Mesendoderm (in vitro differentiated cells): ENCODE data around the gene TBC1D16.

ENCODE experiments used
- DNase-seq: peaks from one replicate; pipeline ENCODE4 v3.0.0; 2013
- H2AK5ac ChIP-seq: 2 replicates; pipeline ENCODE4 v1.6.1; 2013; ENCODE audit warnings: low read length, inconsistent platforms
- H2BK120ac ChIP-seq: 2 replicates; pipeline ENCODE4 v1.6.1; 2013; ENCODE audit warnings: low read depth, mild to moderate bottlenecking, low read length, moderate library complexity, mixed read lengths
- H2BK15ac ChIP-seq: replicated peaks from 2 replicates; pipeline ENCODE4 v1.6.1; 2013; ENCODE audit warnings: low read depth, mild to moderate bottlenecking, moderate library complexity
- H2BK5ac ChIP-seq: 2 replicates; pipeline ENCODE4 v1.6.1; 2013; ENCODE audit warnings: low read length, inconsistent platforms
- H3K18ac ChIP-seq: 2 replicates; pipeline ENCODE4 v1.6.1; 2013; ENCODE audit warnings: mild to moderate bottlenecking, low read length, mixed read lengths
- H3K23ac ChIP-seq: one replicate; pipeline ENCODE4 v1.6.1; 2013; ENCODE audit warnings: low read length
- H3K27ac ChIP-seq: 2 replicates; pipeline ENCODE4 v1.5.1; 2013; ENCODE audit warnings: low read depth, mild to moderate bottlenecking, inconsistent platforms, low read length, moderate library complexity
- H3K27me3 ChIP-seq: 2 replicates; pipeline ENCODE4 v1.6.1; 2013; ENCODE audit warnings: low read length, control low read depth, mild to moderate bottlenecking, inconsistent platforms; ENCODE audit not compliant: insufficient read depth, poor library complexity
- H3K36me3 ChIP-seq: 2 replicates; pipeline ENCODE4 v1.6.1; 2013; ENCODE audit warnings: low read length, inconsistent platforms; ENCODE audit not compliant: control insufficient read depth, insufficient read depth
- H3K4ac ChIP-seq: one replicate; pipeline ENCODE4 v1.6.1; 2013; ENCODE audit warnings: low read depth, mild to moderate bottlenecking, low read length, moderate library complexity
- H3K4me1 ChIP-seq: 2 replicates; pipeline ENCODE4 v1.6.1; 2013; ENCODE audit warnings: low read depth, low read length, inconsistent platforms; ENCODE audit not compliant: control insufficient read depth
- H3K4me2 ChIP-seq: 2 replicates; pipeline ENCODE4 v1.6.1; 2013; ENCODE audit warnings: low read length
- H3K4me3 ChIP-seq: 2 replicates; pipeline ENCODE4 v1.5.1; 2013; ENCODE audit warnings: mild to moderate bottlenecking, low read length
- H3K56ac ChIP-seq: one replicate; pipeline ENCODE4 v1.6.1; 2013; ENCODE audit warnings: low read length
- H3K79me1 ChIP-seq: 2 replicates; pipeline ENCODE4 v1.6.1; 2013; ENCODE audit warnings: low read length, inconsistent platforms
- H3K79me2 ChIP-seq: 2 replicates; pipeline ENCODE4 v1.6.1; 2013; ENCODE audit warnings: mild to moderate bottlenecking, low read length; ENCODE audit not compliant: control insufficient read depth, insufficient read depth
- H3K9ac ChIP-seq: 2 replicates; pipeline ENCODE4 v1.6.1; 2013; ENCODE audit warnings: low read length, inconsistent platforms
- H4K5ac ChIP-seq: one replicate; pipeline ENCODE4 v1.6.1; 2013; ENCODE audit warnings: low read length
- H4K8ac ChIP-seq: one replicate; pipeline ENCODE4 v1.6.1; 2013; ENCODE audit warnings: low read depth, mild to moderate bottlenecking, control low read depth, low read length, moderate library complexity
- WGBS: extraction: QIAGEN DNeasy Blood & Tissue Kit; methylation state at CpG from one replicate; pipeline ENCODE4 v1.1.7; 2013; ENCODE audit warnings: low lambda C conversion rate, missing lambda C conversion rate; ENCODE audit not compliant: insufficient coverage; ENCODE audit errors: extremely low coverage; 5-methylcytosine and 5-hydroxymethylcytosine counted together

Gene TBC1D16

DNA sequence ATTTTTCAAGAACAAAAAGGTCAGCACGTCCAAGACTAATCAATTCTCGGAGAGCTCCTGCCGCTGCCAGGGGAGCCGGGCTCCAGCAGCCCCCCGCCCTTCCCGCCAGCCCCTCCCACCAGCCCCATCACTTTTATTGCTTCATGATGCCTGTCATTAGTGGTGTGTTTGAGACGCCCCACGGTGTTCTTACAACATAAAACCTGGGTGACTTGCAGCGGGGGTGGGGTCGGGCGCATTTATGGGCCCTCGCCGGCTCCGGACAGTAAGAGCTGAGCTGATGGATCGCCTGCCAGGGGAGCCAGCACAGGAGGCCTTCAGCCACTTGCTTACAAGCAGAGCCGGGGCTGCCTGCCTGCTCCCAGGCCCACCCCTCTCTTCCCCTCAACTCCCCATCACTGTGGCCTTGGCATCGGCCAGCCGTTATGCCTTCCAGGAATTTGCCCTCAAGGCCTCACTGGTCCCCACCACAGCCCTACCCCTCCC, 113.5 kb downstream of the TBC1D16 start:
- Histone ChIP-seq H3K79me2 (no peaks in the 10 kb centered on the region), H3K18ac (no peak overlapping the region), H4K8ac (no peak overlapping the region), H4K5ac (no peak overlapping the region), H3K56ac (no peak overlapping the region), H3K4me1 (peaks cover 3% of the 10 kb centered on the region), H3K36me3 (no peaks in the 10 kb centered on the region), H3K4me3 (no peak overlapping the region), H3K27me3 (no peaks in the 10 kb centered on the region), H3K4ac (no peak overlapping the region), H3K27ac (no peak overlapping the region), H2BK120ac (no peak overlapping the region), H3K4me2 (no peak overlapping the region), H3K9ac (no peak overlapping the region), H2BK15ac (no peak overlapping the region), H3K23ac (no peak overlapping the region), H2AK5ac (no peak overlapping the region), H3K79me1 (no peaks in the 10 kb centered on the region), H2BK5ac (no peak overlapping the region)
- DNase-seq = no peak
- WGBS = no CpG with 5 or more reads among the region's 18 CpGs

DNA sequence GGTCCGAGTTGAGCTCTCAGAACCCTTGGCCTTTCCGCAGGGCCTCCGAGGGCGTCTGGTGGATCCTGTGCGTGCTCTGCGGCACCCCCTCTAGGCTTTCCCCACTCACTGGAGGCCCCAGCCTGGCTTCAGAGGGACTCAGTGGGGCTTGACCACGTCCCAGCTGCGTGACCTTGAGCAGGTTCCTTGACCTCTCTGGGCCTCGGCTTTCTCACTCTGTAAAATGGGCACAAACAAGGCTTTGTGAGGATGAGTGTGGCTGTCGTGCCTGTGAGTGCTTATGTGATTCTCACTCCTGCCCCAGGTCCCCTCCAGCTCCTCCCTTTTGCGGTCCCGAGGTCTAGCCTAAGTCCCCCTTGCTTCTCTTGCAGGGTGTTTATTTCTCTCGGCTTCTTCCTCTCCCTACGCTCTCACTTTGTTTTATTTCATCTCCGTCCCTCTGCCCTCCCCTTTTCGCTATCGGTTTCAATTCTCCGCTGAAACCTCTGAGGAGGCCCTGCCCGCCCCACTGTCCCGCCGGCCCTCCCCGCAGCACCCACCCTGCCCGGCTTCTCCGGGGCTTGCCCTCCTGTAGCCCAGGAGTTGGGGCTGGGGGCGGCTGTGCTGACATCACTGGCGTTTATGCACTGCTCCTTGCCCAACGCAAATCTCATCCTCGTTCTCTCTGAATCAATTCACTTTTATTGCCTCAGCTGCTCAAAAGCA, 114.1 kb downstream of the TBC1D16 start:
- no peak overlapping the region for H3K56ac ChIP-seq
- H2AK5ac ChIP-seq = no peak overlapping the region
- no peak overlapping the region for H3K9ac ChIP-seq
- no peaks in the 10 kb centered on the region for H3K79me2 ChIP-seq
- no peak overlapping the region for H3K23ac ChIP-seq
- no peak overlapping the region for H3K4me2 ChIP-seq
- H3K4me1 ChIP-seq = peaks cover 3% of the 10 kb centered on the region
- H3K27ac ChIP-seq = no peak overlapping the region
- DNase-seq = no peak
- no CpG with 5 or more reads among the region's 28 CpGs for WGBS
- H4K8ac ChIP-seq = no peak overlapping the region
- H2BK120ac ChIP-seq = no peak overlapping the region
- H2BK5ac ChIP-seq = no peak overlapping the region
- no peaks in the 10 kb centered on the region for H3K79me1 ChIP-seq
- H3K36me3 ChIP-seq = no peaks in the 10 kb centered on the region
- H3K18ac ChIP-seq = no peak overlapping the region
- no peak overlapping the region for H2BK15ac ChIP-seq
- no peak overlapping the region for H4K5ac ChIP-seq
- H3K4me3 ChIP-seq = no peak overlapping the region
- H3K27me3 ChIP-seq = no peaks in the 10 kb centered on the region
- no peak overlapping the region for H3K4ac ChIP-seq

DNA sequence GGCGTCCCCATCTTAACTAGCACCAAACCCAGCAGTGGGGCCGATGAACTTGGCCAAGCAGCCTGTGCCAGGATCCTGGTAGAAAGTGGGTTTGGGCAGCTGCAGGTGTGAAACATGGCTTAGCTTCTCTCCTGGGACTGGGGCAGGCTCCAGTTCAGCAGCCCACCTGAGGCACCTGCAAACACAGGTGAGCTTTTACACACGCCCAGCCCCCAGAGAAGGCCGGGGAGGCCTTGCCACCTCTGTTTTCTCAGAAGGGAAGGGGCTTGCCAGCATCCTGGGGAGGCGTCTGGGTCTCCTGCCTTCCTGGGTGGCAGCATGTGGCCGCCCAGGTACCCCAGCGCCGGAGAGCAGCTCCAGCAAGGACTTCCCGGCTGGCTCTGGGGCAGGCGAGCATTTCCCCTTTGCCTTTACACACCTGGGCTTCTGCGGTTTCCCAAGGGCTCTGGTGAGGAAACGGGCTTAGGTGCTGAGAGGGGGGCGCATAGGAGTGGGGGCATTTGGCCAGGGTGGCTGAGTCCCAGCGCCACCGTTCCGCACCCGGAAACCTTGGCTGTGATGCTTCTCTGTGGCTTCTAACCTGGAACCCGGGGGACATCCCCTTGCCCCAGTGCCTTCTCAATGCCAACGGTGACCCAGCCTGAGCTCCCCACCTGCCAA, 114.8 kb downstream of the TBC1D16 start:
- Histone ChIP-seq H3K4me1 (peaks cover 3% of the 10 kb centered on the region), H3K79me2 (no peaks in the 10 kb centered on the region)

DNA sequence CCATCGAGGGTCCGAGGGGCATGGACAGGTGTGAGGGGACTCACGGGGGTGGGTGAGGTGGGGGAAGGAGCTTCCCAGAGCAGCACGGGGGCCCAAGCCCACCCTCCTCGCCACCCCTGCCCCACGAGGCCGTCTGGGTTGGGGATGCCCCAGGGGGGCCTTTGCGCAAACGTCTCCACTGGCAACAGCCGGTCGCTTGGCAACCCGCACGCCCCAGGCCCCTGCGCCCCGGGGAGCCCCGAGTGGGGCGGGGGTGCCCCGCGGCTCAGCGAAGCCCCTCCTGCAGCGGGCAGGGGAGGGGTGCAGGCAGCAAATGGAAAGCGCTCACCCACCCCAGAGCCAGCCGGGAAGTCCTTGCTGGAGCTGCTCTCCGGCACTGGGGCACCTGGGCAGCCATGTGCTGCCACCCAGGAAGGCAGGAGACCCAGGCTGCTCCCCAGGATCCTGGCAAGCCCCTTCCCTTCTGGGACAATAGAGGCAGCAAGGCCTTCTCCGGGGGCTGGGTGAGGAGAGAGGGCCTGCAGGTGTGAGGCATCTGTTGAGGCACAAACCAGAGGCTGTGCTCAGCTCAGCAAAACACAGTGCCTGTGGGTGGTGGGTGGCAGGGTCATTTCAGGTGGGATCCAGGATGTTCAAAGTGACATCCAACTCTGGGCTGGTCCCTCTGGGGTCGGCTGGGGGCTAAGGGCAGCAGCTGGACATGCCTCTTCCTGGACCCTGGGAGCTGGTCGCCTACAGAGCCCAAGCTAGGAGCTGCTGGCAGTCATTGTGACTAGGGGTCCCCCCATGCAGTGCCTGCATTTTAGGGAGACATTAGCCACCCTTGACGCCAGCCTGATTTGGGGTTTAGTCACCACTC, 115.6 kb downstream of the TBC1D16 start:
- WGBS = no CpG with 5 or more reads among the region's 28 CpGs
- peaks cover 3% of the 10 kb centered on the region for H3K4me1 ChIP-seq

More for the DNA sequence above, 114.8 kb downstream of the TBC1D16 start:
- Histone ChIP-seq H2BK15ac (no peak overlapping the region), H2AK5ac (no peak overlapping the region), H3K9ac (no peak overlapping the region), H3K56ac (no peak overlapping the region), H3K23ac (no peak overlapping the region), H3K79me1 (no peaks in the 10 kb centered on the region), H4K5ac (no peak overlapping the region), H2BK5ac (no peak overlapping the region), H3K4ac (no peak overlapping the region), H3K4me2 (no peak overlapping the region), H3K27ac (no peak overlapping the region), H3K18ac (no peak overlapping the region), H3K36me3 (no peaks in the 10 kb centered on the region), H3K27me3 (no peaks in the 10 kb centered on the region), H3K4me3 (no peak overlapping the region), H2BK120ac (no peak overlapping the region), H4K8ac (no peak overlapping the region)
- no peak for DNase-seq
- WGBS = no CpG with 5 or more reads among the region's 19 CpGs

DNA sequence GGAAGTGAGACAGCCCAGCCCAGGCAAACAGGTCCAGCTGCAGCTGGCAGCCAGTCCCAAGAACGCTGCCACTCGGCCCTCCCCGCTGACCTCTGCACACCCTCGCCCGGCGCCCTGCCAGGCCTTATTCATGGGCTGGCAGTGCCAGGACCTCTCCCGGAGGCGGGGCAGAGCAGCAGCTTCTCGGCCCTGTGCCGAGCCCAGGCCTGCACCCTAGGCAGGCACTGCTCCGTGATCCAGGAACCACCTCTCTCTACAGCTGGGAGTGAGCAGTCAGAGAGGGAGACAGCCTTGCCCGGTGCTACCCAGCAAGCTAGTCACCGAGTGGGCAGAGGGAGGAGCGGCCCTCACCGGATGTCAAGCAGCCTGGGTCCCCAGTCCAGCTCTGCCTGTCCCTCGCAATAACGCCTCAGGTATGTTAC, 116.5 kb downstream of the TBC1D16 start:
- Histone ChIP-seq H3K23ac (no peak overlapping the region), H3K9ac (no peak overlapping the region), H3K79me1 (no peaks in the 10 kb centered on the region), H2BK5ac (no peak overlapping the region), H3K4me1 (peaks cover 2% of the 10 kb centered on the region), H3K36me3 (no peaks in the 10 kb centered on the region), H3K56ac (no peak overlapping the region), H3K4me2 (no peak overlapping the region), H4K5ac (no peak overlapping the region), H2AK5ac (no peak overlapping the region), H3K27me3 (no peaks in the 10 kb centered on the region), H2BK15ac (no peak overlapping the region), H3K4me3 (no peak overlapping the region), H2BK120ac (no peak overlapping the region), H3K79me2 (no peaks in the 10 kb centered on the region), H3K18ac (no peak overlapping the region), H3K4ac (no peak overlapping the region), H4K8ac (no peak overlapping the region), H3K27ac (no peak overlapping the region)
- WGBS = no CpG with 5 or more reads among the region's 17 CpGs
- DNase-seq = no peak

More for the DNA sequence above, 115.6 kb downstream of the TBC1D16 start:
- no peaks in the 10 kb centered on the region for H3K27me3 ChIP-seq
- H3K9ac ChIP-seq = no peak overlapping the region
- no peak overlapping the region for H2BK15ac ChIP-seq
- H2AK5ac ChIP-seq = no peak overlapping the region
- no peak overlapping the region for H4K5ac ChIP-seq
- no peak overlapping the region for H3K4me2 ChIP-seq
- no peaks in the 10 kb centered on the region for H3K36me3 ChIP-seq
- no peak overlapping the region for H3K18ac ChIP-seq
- no peak overlapping the region for H4K8ac ChIP-seq
- no peak for DNase-seq
- no peaks in the 10 kb centered on the region for H3K79me1 ChIP-seq
- H3K27ac ChIP-seq = no peak overlapping the region
- H2BK5ac ChIP-seq = no peak overlapping the region
- H3K4ac ChIP-seq = no peak overlapping the region
- H3K79me2 ChIP-seq = no peaks in the 10 kb centered on the region
- no peak overlapping the region for H3K4me3 ChIP-seq
- no peak overlapping the region for H3K23ac ChIP-seq
- H3K56ac ChIP-seq = no peak overlapping the region
- no peak overlapping the region for H2BK120ac ChIP-seq
